HG03064 (cell line): ENCODE data around the gene COL10A1.

Experiments
- ATAC-seq: cut with Tn5 transposase; IDR thresholded peaks from one replicate; pipeline ENCODE4 v1.9.1; 2021; ENCODE audit warnings: low read depth; ENCODE audit not compliant: unreplicated experiment

Gene COL10A1

GRCh38 chr6:116126032-116126431 is at the start of gene COL10A1:
COL10A1 (minus strand) TSS chr6:116126132; CDS start chr6:116125492, 640 bp downstream.
- ATAC-seq, result no peak

GRCh38 chr6:116175344-116175743 is 49.4 kb upstream of the COL10A1 start:
- no peak for ATAC-seq

GRCh38 chr6:116173928-116174327 is 48.0 kb upstream of the COL10A1 start:
- ATAC-seq, result no peak

- ATAC-seq, result no peak
Observed at GRCh38 chr6:116170358-116171057, 44.6 kb upstream of the COL10A1 start.

GRCh38 chr6:116169880-116170279 is 43.9 kb upstream of the COL10A1 start:
- no peak for ATAC-seq

- ATAC-seq, result no peak
Observed at GRCh38 chr6:116168148-116168547, 42.2 kb upstream of the COL10A1 start.

GRCh38 chr6:116166369-116166768 is 40.4 kb upstream of the COL10A1 start:
- ATAC-seq, result no peak

GRCh38 chr6:116165596-116165995 is 39.7 kb upstream of the COL10A1 start:
- no peak for ATAC-seq

GRCh38 chr6:116159782-116160524 is 34.0 kb upstream of the COL10A1 start:
- ATAC-seq, result no peak

GRCh38 chr6:116158641-116159040 is 32.7 kb upstream of the COL10A1 start:
- ATAC-seq, result no peak

GRCh38 chr6:116157391-116157790 is 31.5 kb upstream of the COL10A1 start:
- no peak for ATAC-seq

GRCh38 chr6:116156405-116157326 is 30.7 kb upstream of the COL10A1 start:
- ATAC-seq, result no peak

GRCh38 chr6:116154887-116155286 is 29.0 kb upstream of the COL10A1 start:
- no peak for ATAC-seq

GRCh38 chr6:116152620-116153019 is 26.7 kb upstream of the COL10A1 start:
- no peak for ATAC-seq

GRCh38 chr6:116145803-116146675 is 20.1 kb upstream of the COL10A1 start:
- no peak for ATAC-seq

- ATAC-seq, result no peak
Observed at GRCh38 chr6:116144605-116145004, 18.7 kb upstream of the COL10A1 start.

- no peak for ATAC-seq
Observed at GRCh38 chr6:116139917-116140316, 14.0 kb upstream of the COL10A1 start.

GRCh38 chr6:116136933-116137340 is 11.0 kb upstream of the COL10A1 start:
- no peak for ATAC-seq

- ATAC-seq, result no peak
Observed at GRCh38 chr6:116136373-116136772, 10.4 kb upstream of the COL10A1 start.

GRCh38 chr6:116133453-116133852 is 7.5 kb upstream of the COL10A1 start:
- ATAC-seq, result no peak
